NCI-H2081 (cell line): Measurements from ENCODE around the gene SHANK2.

Experiments
- DNase-seq, 2 experiments: peaks; one replicate each; lab custom pipeline; 2025; lab: John Stamatoyannopoulos, UW

The SHANK2 gene

DNA sequence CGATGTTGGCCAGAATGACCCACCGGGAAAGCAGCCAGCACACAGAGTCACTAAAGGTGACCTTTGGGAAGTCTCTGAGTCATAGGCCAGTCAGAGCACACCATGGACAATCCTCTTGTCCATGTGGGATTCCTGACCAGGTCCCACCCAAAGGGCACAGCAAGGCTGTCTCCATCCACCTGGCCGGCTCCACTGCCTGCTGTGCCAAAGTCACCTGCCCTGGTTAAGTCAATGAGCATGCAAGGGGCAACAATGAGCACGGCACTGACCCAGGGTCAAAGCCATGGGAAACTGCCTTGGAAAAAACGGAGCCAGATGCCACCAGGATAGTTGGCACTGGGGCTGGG, 49.8 kb downstream of the SHANK2 start:
- no peak for DNase-seq
